SU-DHL-6 (cell line): ENCODE results near the gene CCNY.

Source experiments
- EZH2phosphoT487 ChIP-seq: fragments of 200-600 bp; sonication (generic), shearing (Covaris generic); conservative IDR thresholded peaks from 2 replicates; pipeline ENCODE4 v1.6.1; 2018; ENCODE audit warnings: mild to moderate bottlenecking, antibody characterized with exemption, low read length, moderate library complexity, mixed read lengths
- TF ChIP-seq, protein P1 (sequence below): fragments of 200-600 bp; sonication (generic); IDR thresholded peaks from one replicate; pipeline ENCODE4 v1.5.1; 2017; ENCODE audit warnings: antibody characterized with exemption, mild to moderate bottlenecking, low read length, moderate library complexity; ENCODE audit not compliant: insufficient read depth, poor library complexity, severe bottlenecking

DNA sequence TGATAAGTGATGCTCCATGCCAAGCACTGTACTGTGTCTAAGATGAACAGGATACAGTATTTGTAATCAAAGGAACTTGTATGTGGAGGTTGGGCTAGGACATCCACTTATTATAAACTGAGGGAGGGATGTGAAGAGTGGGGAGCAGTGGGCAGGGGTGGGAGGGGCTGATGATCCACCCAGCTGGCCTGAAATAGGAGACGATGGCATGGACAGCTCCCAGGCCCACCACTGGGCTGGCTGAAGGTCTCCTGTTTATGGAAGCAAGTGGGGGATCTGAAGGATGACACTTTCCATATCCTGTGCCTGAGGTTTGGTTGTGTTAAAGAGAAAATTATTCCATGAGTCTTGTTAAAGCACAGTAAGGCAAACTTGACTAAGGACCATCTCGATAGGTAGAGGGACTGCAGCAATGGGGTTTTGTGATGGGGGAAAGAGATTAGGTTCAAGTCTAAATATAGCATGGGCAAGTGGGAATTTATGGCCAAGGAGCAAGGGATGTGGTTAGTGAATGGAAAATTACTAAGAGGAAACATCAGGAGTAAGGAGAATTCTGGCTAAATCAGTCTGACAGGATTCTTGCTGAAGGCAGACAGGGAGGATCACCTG lies 124.6 kb downstream of the CCNY start:
- TF ChIP-seq, protein P1, sequence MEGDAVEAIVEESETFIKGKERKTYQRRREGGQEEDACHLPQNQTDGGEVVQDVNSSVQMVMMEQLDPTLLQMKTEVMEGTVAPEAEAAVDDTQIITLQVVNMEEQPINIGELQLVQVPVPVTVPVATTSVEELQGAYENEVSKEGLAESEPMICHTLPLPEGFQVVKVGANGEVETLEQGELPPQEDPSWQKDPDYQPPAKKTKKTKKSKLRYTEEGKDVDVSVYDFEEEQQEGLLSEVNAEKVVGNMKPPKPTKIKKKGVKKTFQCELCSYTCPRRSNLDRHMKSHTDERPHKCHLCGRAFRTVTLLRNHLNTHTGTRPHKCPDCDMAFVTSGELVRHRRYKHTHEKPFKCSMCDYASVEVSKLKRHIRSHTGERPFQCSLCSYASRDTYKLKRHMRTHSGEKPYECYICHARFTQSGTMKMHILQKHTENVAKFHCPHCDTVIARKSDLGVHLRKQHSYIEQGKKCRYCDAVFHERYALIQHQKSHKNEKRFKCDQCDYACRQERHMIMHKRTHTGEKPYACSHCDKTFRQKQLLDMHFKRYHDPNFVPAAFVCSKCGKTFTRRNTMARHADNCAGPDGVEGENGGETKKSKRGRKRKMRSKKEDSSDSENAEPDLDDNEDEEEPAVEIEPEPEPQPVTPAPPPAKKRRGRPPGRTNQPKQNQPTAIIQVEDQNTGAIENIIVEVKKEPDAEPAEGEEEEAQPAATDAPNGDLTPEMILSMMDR = no peak
- no peak for TF ChIP-seq EZH2phosphoT487
